SU-DHL-6 (cell line): ENCODE measurements around the gene MTCL1.

Experiments used
- H2AFZ ChIP-seq: fragments of 200-600 bp; sonication (generic); 2 replicates; pipeline ENCODE4 v1.6.1; 2014; ENCODE audit warnings: low read depth, mild to moderate bottlenecking, moderate library complexity, mixed read lengths, antibody characterized with exemption, low read length; ENCODE audit not compliant: severe bottlenecking
- H3F3A ChIP-seq: fragments of 200-600 bp; shearing (Covaris generic); 2 replicates; pipeline ENCODE4 v1.6.0; 2016; ENCODE audit warnings: antibody characterized with exemption, mild to moderate bottlenecking; ENCODE audit not compliant: insufficient read depth
- H3K27ac ChIP-seq: fragments of 200-600 bp; sonication (generic); 2 replicates; pipeline ENCODE4 v1.5.1; 2016; ENCODE audit warnings: low read depth, mild to moderate bottlenecking, low read length, moderate library complexity, mixed read lengths
- H3K27me3 ChIP-seq: fragments of 200-600 bp; sonication (generic), shearing (Covaris generic); 2 replicates; pipeline ENCODE4 v1.6.0; 2014; ENCODE audit warnings: mild to moderate bottlenecking, low read length
- H3K36me3 ChIP-seq: fragments of 200-600 bp; sonication (generic); 2 replicates; pipeline ENCODE4 v1.6.1; 2014; ENCODE audit warnings: mild to moderate bottlenecking, low read length, mixed read lengths
- H3K4me2 ChIP-seq: fragments of 300-600, 200-600 bp; shearing (Covaris generic), sonication (generic); 2 replicates; pipeline ENCODE4 v1.6.0; 2014; ENCODE audit warnings: low read length, low read depth, mild to moderate bottlenecking; ENCODE audit not compliant: poor library complexity, severe bottlenecking
- H3K4me3 ChIP-seq: fragments of 200-600 bp; sonication (generic); 2 replicates; pipeline ENCODE4 v1.5.1; 2014; ENCODE audit warnings: antibody characterized with exemption, low read length, mild to moderate bottlenecking, mixed read lengths; ENCODE audit not compliant: insufficient read depth, poor library complexity, severe bottlenecking
- H3K79me2 ChIP-seq: fragments of 200-600 bp; sonication (generic); 2 replicates; pipeline ENCODE4 v1.6.1; 2014; ENCODE audit warnings: mild to moderate bottlenecking, low read length, moderate library complexity; ENCODE audit not compliant: insufficient read depth
- H3K9ac ChIP-seq: fragments of 200-600 bp; sonication (generic); 2 replicates; pipeline ENCODE4 v1.7.0; 2014; ENCODE audit warnings: mild to moderate bottlenecking, low read length
- H3K9me2 ChIP-seq: fragments of 200-600 bp; sonication (generic); replicated peaks from 2 replicates; pipeline ENCODE4 v1.6.1; 2014; ENCODE audit warnings: low read length; ENCODE audit not compliant: insufficient read depth
- H3K9me3 ChIP-seq: fragments of 200-600 bp; sonication (generic); 2 replicates; pipeline ENCODE4 v1.6.1; 2014; ENCODE audit warnings: low read length, mixed read lengths; ENCODE audit not compliant: insufficient read depth
- H4K20me1 ChIP-seq: fragments of 200-600 bp; sonication (generic); 2 replicates; pipeline ENCODE4 v1.6.1; 2014; ENCODE audit warnings: low read depth, mild to moderate bottlenecking, antibody characterized with exemption, low read length, moderate library complexity, mixed read lengths
- CTCF ChIP-seq: fragments of 200-600 bp; sonication (generic); IDR thresholded peaks from one replicate; pipeline ENCODE4 v1.5.1; 2017; ENCODE audit warnings: antibody characterized with exemption, mild to moderate bottlenecking, low read length, moderate library complexity; ENCODE audit not compliant: insufficient read depth, poor library complexity, severe bottlenecking
- EZH2phosphoT487 ChIP-seq: fragments of 200-600 bp; sonication (generic), shearing (Covaris generic); conservative IDR thresholded peaks from 2 replicates; pipeline ENCODE4 v1.6.1; 2018; ENCODE audit warnings: mild to moderate bottlenecking, antibody characterized with exemption, low read length, moderate library complexity, mixed read lengths

The MTCL1 gene

DNA sequence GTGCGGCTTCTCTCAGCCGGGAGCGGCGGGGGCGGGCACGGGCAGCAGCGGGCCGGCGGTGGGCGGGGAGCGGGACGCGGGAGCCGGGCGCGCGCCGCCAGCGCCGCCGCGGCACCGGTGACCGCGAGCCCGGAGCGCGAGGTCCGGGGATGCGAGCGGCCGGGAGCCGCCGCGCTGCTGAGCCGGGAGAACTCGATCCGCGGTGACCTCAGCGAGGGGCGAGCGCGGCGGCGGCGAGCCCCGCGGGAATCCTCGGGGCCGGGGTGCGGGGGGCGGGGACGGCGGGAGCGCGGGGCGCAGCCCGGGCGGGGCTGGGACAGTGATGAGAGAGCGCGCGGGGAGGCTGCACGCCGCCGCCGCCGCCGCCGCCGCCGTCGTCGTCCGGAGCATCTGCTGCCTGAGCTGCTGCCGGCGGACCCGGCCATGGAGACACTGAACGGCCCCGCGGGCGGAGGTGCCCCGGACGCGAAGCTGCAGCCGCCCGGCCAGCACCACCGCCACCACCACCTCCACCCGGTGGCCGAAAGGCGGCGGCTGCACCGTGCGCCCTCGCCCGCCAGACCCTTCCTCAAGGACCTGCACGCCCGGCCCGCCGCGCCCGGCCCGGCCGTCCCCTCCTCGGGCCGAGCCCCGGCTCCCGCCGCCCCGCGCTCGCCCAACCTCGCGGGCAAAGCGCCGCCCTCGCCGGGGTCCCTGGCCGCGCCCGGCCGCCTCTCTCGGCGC is at the start of gene MTCL1:
Gene MTCL1 (plus strand): TSS at position 319 of the 723 bp plus-strand sequence. CDS start 105 bp downstream, at position 424.
- no peaks in the 10 kb centered on the region for H4K20me1 ChIP-seq
- H3K9me2 ChIP-seq, result no peaks in the 10 kb centered on the region
- H3K4me3 ChIP-seq, result peak within 1 kb of the TSS; percentile 50
- H3K36me3 ChIP-seq, result no peaks in the 10 kb centered on the region
- peak within 1 kb of the TSS; percentile 33 for H2AFZ ChIP-seq
- H3K9me3 ChIP-seq, result no peaks in the 10 kb centered on the region
- H3K27ac ChIP-seq, result no peak within 1 kb of the TSS
- H3K4me2 ChIP-seq, result peak within 1 kb of the TSS; percentile 61
- no peaks in the 10 kb centered on the region for H3F3A ChIP-seq
- TF ChIP-seq CTCF, result no peak
- no peak for TF ChIP-seq EZH2phosphoT487
- no peaks in the 10 kb centered on the region for H3K79me2 ChIP-seq
- H3K9ac ChIP-seq, result peak within 1 kb of the TSS; percentile 53
- no peaks in the 10 kb centered on the region for H3K27me3 ChIP-seq

GRCh38 chr18:8656232-8656631 is 49.1 kb upstream of the MTCL1 start:
- no peaks in the 10 kb centered on the region for H3K27me3 ChIP-seq
- H3K9me2 ChIP-seq, result no peaks in the 10 kb centered on the region
- no peaks in the 10 kb centered on the region for H3K79me2 ChIP-seq
- TF ChIP-seq EZH2phosphoT487, result no peak
- no peak for TF ChIP-seq CTCF
- H3K4me3 ChIP-seq, result no peak overlapping the region
- H3K36me3 ChIP-seq, result no peaks in the 10 kb centered on the region
- H3K27ac ChIP-seq, result no peak overlapping the region
- H3F3A ChIP-seq, result no peaks in the 10 kb centered on the region
- H3K9me3 ChIP-seq, result no peaks in the 10 kb centered on the region
- H4K20me1 ChIP-seq, result peaks cover 3% of the 10 kb centered on the region; the same call in 1 of the 2 replicates
- H2AFZ ChIP-seq, result no peak overlapping the region
- H3K9ac ChIP-seq, result no peak overlapping the region
- H3K4me2 ChIP-seq, result no peak overlapping the region

GRCh38 chr18:8657050-8657820 is 48.1 kb upstream of the MTCL1 start:
- no peaks in the 10 kb centered on the region for H3K36me3 ChIP-seq
- no peak for TF ChIP-seq EZH2phosphoT487
- TF ChIP-seq CTCF, result no peak
- no peaks in the 10 kb centered on the region for H3F3A ChIP-seq
- no peaks in the 10 kb centered on the region for H3K27me3 ChIP-seq
- H3K9me2 ChIP-seq, result no peaks in the 10 kb centered on the region
- peaks cover 3% of the 10 kb centered on the region; the same call in 1 of the 2 replicates for H4K20me1 ChIP-seq
- H3K4me2 ChIP-seq, result no peak overlapping the region
- no peak overlapping the region for H3K9ac ChIP-seq
- H3K4me3 ChIP-seq, result no peak overlapping the region
- H3K79me2 ChIP-seq, result no peaks in the 10 kb centered on the region
- H3K9me3 ChIP-seq, result no peaks in the 10 kb centered on the region
- H2AFZ ChIP-seq, result no peak overlapping the region
- H3K27ac ChIP-seq, result no peak overlapping the region
